Keratinocyte (primary cell): ENCODE results near the gene TGM5.

Experiments used
- CTCF ChIP-seq, 3 experiments: IDR thresholded peaks in 1 of 3; conservative IDR thresholded peaks in 1 of 3; optimal IDR thresholded peaks in 1 of 3; 2 replicates in 2 of 3; 3 replicates in 1 of 3; pipeline versions ENCODE3 to v1.5.1; 2011; ENCODE audit warnings: low read length in 3 of 3, mild to moderate bottlenecking in 3 of 3, moderate library complexity in 2 of 3, control low read depth in 1 of 3, inconsistent platforms in 1 of 3; ENCODE audit not compliant: insufficient read depth in 2 of 3; ENCODE audit errors: extremely low read depth in 1 of 3
- EZH2 ChIP-seq: IDR thresholded peaks from one replicate; pipeline ENCODE4 v1.6.1; 2012; ENCODE audit warnings: inconsistent platforms, mild to moderate bottlenecking, low read length, moderate library complexity

- no peak for TF ChIP-seq CTCF (optimal IDR thresholded peaks at IDR 0.05 in 1 of 3, IDR thresholded peaks at IDR 0.05 in 1 of 3, conservative IDR thresholded peaks at IDR 0.05 in 1 of 3; ENCODE audit: extremely low read depth in 1 of 3, insufficient read depth in 2 of 3, low read length in 3 of 3)
- no peak for TF ChIP-seq EZH2
These were observed 25.6 kb downstream of the TGM5 start for GRCh38 chr15:43241100-43241499.
